ENCODE data around the gene ZNF397. TPM values are rescaled to one million over a fixed set of nuclear protein-coding genes. Genes with fewer than 3 reads are reported as not detected.

The ZNF397 gene
- total and polyA plus RNA-seq, 2 of the 13 experiments (the other 11 are each of a cell fraction or from before 2014, with no cell fraction given), result 4.7 to 9.4 TPM

- no peak for TF ChIP-seq DZIP1 (CRISPR knock-in tag; IDR thresholded peaks at IDR 0.05)
- no peak for TF ChIP-seq TEF (CRISPR knock-in tag; IDR thresholded peaks at IDR 0.05)
- TF ChIP-seq NFKBIZ (CRISPR knock-in tag; IDR thresholded peaks at IDR 0.05), result 0 out of 2 replicates have a peak, but pooled peaks have one; percentile 27
- TF ChIP-seq ZNF260 (CRISPR knock-in tag; IDR thresholded peaks at IDR 0.05; ENCODE audit: borderline replicate concordance, low read depth), result no peak
- no peak for TF ChIP-seq IRF1 (CRISPR knock-in tag; IDR thresholded peaks at IDR 0.05; ENCODE audit: low read depth)
- no peak for TF ChIP-seq ZNF383 (CRISPR knock-in tag; IDR thresholded peaks at IDR 0.05; ENCODE audit: borderline replicate concordance)
- TF ChIP-seq ZMAT3 (CRISPR knock-in tag; conservative IDR thresholded peaks at IDR 0.05), result peak; percentile 97; the same call in 1 of the 2 replicates
- no peak; the same call in 1 of the 2 replicates for TF ChIP-seq KDM4B (CRISPR knock-in tag; IDR thresholded peaks at IDR 0.05)
- TF ChIP-seq MTF2 (CRISPR knock-in tag; IDR thresholded peaks at IDR 0.05; ENCODE audit: borderline replicate concordance), result no peak; the same call in 1 of the 2 replicates
- peak; percentile 86; the same call in 1 of the 2 replicates for TF ChIP-seq ZNF761 (CRISPR knock-in tag; conservative IDR thresholded peaks at IDR 0.05)
- TF ChIP-seq ZNF703 (CRISPR knock-in tag; IDR thresholded peaks at IDR 0.05; ENCODE audit: borderline replicate concordance), result no peak
- TF ChIP-seq ZNF614 (CRISPR knock-in tag; IDR thresholded peaks at IDR 0.05; ENCODE audit: borderline replicate concordance), result no peak; the same call in 1 of the 2 replicates
- peak; percentile 89; the same call in 1 of the 2 replicates for TF ChIP-seq ZNF839 (CRISPR knock-in tag; IDR thresholded peaks at IDR 0.05; ENCODE audit: borderline replicate concordance)
- TF ChIP-seq ZNF691 (CRISPR knock-in tag; IDR thresholded peaks at IDR 0.05; ENCODE audit: borderline replicate concordance, low read depth), result peak; percentile 82; the same call in 1 of the 2 replicates
- TF ChIP-seq ZNF75D (CRISPR knock-in tag; IDR thresholded peaks at IDR 0.05; ENCODE audit: borderline replicate concordance), result no peak
- no peak for TF ChIP-seq ZBTB7B (CRISPR knock-in tag; IDR thresholded peaks at IDR 0.05)
- peak; percentile 69 for TF ChIP-seq FOXA3 (CRISPR knock-in tag; IDR thresholded peaks at IDR 0.05)
- TF ChIP-seq CC2D1A (CRISPR knock-in tag; IDR thresholded peaks at IDR 0.05), result 0 out of 2 replicates have a peak, but pooled peaks have one; percentile 56
- TF ChIP-seq ZBTB2 (CRISPR knock-in tag; IDR thresholded peaks at IDR 0.05; ENCODE audit: low read depth), result peak; percentile 48; the same call in 1 of the 2 replicates
- TF ChIP-seq ZNF296 (CRISPR knock-in tag; conservative IDR thresholded peaks at IDR 0.05), result peak; percentile 93
- TF ChIP-seq NR2C2 (CRISPR knock-in tag; IDR thresholded peaks at IDR 0.05; ENCODE audit: borderline replicate concordance), result peak; percentile 91
- peak; percentile 92; the same call in 1 of the 2 replicates for TF ChIP-seq KAT7 (CRISPR knock-in tag; IDR thresholded peaks at IDR 0.05; ENCODE audit: borderline replicate concordance)
- TF ChIP-seq ZFP36L2 (CRISPR knock-in tag; IDR thresholded peaks at IDR 0.05), result peak; percentile 78; the same call in 1 of the 2 replicates
These were observed 49.4 kb downstream of the ZNF397 start, which contains the start of gene ZSCAN30 (continued) for GRCh38 chr18:35290094-35290735.

All from HepG2 (cell line).